ENCODE measurements around the gene SLAMF1.

The SLAMF1 gene

DNA sequence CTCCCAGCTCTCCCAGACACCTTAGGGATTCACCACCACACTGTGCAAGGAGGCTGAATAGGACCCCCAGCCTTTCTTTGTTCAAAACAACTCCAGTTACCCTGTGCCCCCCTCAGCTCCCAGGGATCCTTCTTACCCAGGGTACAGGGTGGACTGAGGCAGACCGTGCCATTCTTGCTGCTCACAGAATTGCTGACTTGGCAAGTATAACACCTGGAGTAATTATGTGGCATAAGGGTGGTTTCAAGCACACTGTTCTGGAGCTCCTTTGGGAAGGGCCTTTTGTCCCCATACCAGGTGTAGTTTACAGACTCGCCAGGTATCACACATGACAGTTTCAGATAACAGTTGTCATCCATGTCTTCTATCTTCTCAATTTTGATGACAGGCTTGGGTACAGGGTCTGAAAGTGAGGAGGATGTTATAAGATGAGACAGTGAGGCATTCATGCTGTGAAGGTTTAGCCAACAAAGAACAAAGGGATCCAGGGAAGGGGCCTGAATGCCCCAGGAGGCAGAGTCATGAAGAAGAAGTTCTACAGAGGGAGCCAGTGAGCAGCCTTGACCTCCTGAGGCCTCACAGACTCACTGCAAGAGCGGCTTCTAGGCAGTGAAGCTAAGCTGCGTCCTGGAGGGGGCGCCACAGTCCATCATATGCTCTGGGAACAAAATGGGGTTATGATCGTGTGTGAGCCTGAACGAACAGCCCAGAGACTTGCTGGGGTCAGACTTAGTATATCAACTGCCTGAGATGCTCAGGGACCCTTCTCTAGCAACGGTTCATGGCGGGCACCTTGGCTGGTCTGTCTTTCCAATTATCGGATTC, 34.4 kb upstream of the SLAMF1 start:
- H3K9me3 ChIP-seq (ENCODE audit: severe bottlenecking), result peaks cover 1% of the 10 kb centered on the region
- peak; percentile 84 for TF ChIP-seq CTCF (IDR thresholded peaks at IDR 0.05; ENCODE audit: low read depth, low read length)
- peaks cover 90% of the 10 kb centered on the region for H3K27me3 ChIP-seq (ENCODE audit: insufficient read depth, low read depth, severe bottlenecking)
- no peak overlapping the region for H3K4me3 ChIP-seq (ENCODE audit: low read depth, low read length)
- H3K27ac ChIP-seq, result no peak overlapping the region
- no peaks in the 10 kb centered on the region for H3K36me3 ChIP-seq
- DNase-seq, result peak; percentile 78

DNA sequence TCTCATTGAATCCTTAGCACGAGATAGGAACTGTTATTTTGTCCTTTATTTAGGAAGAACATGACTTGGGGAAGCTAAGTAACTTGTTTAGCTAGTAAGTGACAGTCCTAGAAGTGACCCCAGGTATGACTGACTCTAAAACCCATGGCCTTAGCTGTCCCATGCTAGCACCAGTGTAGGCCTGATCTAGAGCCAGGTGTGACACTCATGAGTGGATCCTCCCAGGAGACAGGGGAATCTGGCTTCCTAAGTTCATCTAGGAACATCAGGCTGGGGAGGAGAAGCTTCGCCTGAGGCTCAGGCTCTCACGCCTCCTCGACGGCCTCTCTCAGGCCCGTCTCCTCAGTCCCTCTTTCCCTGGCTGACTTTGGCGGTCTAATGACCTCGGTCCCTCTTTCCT, 33.6 kb upstream of the SLAMF1 start:
- TF ChIP-seq CTCF (IDR thresholded peaks at IDR 0.05; ENCODE audit: low read depth, low read length), result no peak
- Histone ChIP-seq H3K27ac (no peak overlapping the region), H3K27me3 (ENCODE audit: insufficient read depth, low read depth, severe bottlenecking) (peaks cover 90% of the 10 kb centered on the region), H3K9me3 (ENCODE audit: severe bottlenecking) (no peaks in the 10 kb centered on the region), H3K4me3 (ENCODE audit: low read depth, low read length) (no peak overlapping the region), H3K36me3 (no peaks in the 10 kb centered on the region)
- DNase-seq, result no peak

- Histone ChIP-seq H3K27me3 (ENCODE audit: insufficient read depth, low read depth, severe bottlenecking) (peaks cover 90% of the 10 kb centered on the region), H3K36me3 (no peaks in the 10 kb centered on the region), H3K9me3 (ENCODE audit: severe bottlenecking) (no peaks in the 10 kb centered on the region), H3K4me3 (ENCODE audit: low read depth, low read length) (no peak overlapping the region), H3K27ac (no peak overlapping the region)
- TF ChIP-seq CTCF (IDR thresholded peaks at IDR 0.05; ENCODE audit: low read depth, low read length), result no peak
- DNase-seq, result no peak
These were observed 33.0 kb upstream of the SLAMF1 start for GRCh38 chr1:160679893-160680292.

DNA sequence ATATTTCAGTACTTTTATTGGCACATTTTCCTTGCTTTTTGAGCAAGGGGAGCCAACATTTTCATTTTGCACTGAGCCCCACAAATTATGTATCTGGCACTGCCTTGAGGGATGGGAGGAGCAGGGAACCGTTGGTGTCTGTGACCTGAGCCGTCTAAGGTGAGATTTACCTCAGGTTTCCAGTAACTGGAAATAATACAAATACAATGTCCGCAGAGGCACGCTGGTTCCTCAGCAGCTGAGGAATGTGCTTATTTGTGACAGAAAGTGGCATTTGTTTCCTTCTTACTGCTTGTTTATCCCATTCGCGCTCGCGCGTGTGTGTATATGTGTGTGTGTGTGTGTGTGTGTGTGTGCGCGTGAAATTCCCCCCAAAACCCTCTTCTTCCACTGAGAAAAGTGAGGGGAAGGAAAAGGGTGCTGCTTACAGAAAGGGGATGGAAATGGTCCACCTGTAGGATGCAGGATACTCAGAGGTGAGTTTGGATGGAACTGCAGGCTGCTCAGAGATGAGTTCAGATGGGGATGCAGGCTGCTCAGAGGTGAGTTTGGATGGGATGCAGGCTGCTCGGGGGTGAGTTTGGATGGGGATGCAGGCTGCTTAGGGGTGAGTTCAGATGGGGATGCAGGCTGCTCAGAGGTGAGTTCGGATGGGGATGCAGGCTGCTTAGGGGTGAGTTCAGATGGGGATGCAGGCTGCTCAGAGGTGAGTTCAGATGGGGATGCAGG, 30.2 kb upstream of the SLAMF1 start:
- Histone ChIP-seq H3K4me3 (ENCODE audit: low read depth, low read length) (no peak overlapping the region), H3K27ac (no peak overlapping the region), H3K27me3 (ENCODE audit: insufficient read depth, low read depth, severe bottlenecking) (peaks cover 97% of the 10 kb centered on the region), H3K36me3 (no peaks in the 10 kb centered on the region), H3K9me3 (ENCODE audit: severe bottlenecking) (no peaks in the 10 kb centered on the region)
- TF ChIP-seq CTCF (IDR thresholded peaks at IDR 0.05; ENCODE audit: low read depth, low read length), result no peak
- no peak for DNase-seq

- Histone ChIP-seq H3K4me3 (ENCODE audit: low read depth, low read length) (no peak overlapping the region), H3K9me3 (ENCODE audit: severe bottlenecking) (no peaks in the 10 kb centered on the region), H3K27me3 (ENCODE audit: insufficient read depth, low read depth, severe bottlenecking) (peaks cover 97% of the 10 kb centered on the region), H3K36me3 (no peaks in the 10 kb centered on the region), H3K27ac (no peak overlapping the region)
- peak; percentile 95 for TF ChIP-seq CTCF (IDR thresholded peaks at IDR 0.05; ENCODE audit: low read depth, low read length)
- DNase-seq, result peak; percentile 73
These were observed 29.0 kb upstream of the SLAMF1 start for GRCh38 chr1:160675641-160676410.
